SJSA1 (cell line): ENCODE results near the gene DEUP1. TPM values are rescaled to one million over a fixed set of nuclear protein-coding genes. Genes with fewer than 3 reads are reported as not detected.
"Not testable (repeated sequence)": the region's sequence is repeated elsewhere in the genome, so short reads cannot be mapped to it uniquely, and the experiment has no call there.

ENCODE experiments used
- DNase-seq, 2 experiments: peaks; one replicate each; pipeline ENCODE4 v3.0.0-alpha.2; 2015 to 2020; ENCODE audit warnings: low spot score in 2 of 2, low read depth in 1 of 2
- H3K27ac ChIP-seq: fragments of 250-450 bp; sonication (Bioruptor Pico); 2 replicates; pipeline ENCODE4 v1.5.1; 2020; ENCODE audit warnings: mild to moderate bottlenecking, moderate library complexity
- H3K27me3 ChIP-seq: fragments of 250-450 bp; sonication (Bioruptor Pico); replicated peaks from 2 replicates; pipeline ENCODE4 v1.5.1; 2020; ENCODE audit warnings: mild to moderate bottlenecking, moderate library complexity
- H3K36me3 ChIP-seq: fragments of 250-450 bp; sonication (Bioruptor Pico); 2 replicates; pipeline ENCODE4 v1.5.1; 2020; ENCODE audit warnings: mild to moderate bottlenecking
- H3K4me1 ChIP-seq: fragments of 250-450 bp; sonication (Bioruptor Pico); replicated peaks from 2 replicates; pipeline ENCODE4 v1.6.1; 2021; ENCODE audit warnings: mild to moderate bottlenecking
- H3K4me3 ChIP-seq: fragments of 250-450 bp; sonication (Bioruptor Pico); 2 replicates; pipeline ENCODE4 v1.5.1; 2020; ENCODE audit warnings: mild to moderate bottlenecking
- H3K9me3 ChIP-seq: fragments of 250-450 bp; sonication (Bioruptor Pico); replicated peaks from 2 replicates; pipeline ENCODE4 v1.5.1; 2020; ENCODE audit warnings: mild to moderate bottlenecking
- total RNA-seq: library from RNA; depleted of rRNA; stranded (reverse); fragments of >200 nt; shearing (Covaris generic); gene quantifications from 2 replicates; pipeline ENCODE4 v1.2.3, GENCODE V29; 2014; rRNA removed

Gene DEUP1, protein sequence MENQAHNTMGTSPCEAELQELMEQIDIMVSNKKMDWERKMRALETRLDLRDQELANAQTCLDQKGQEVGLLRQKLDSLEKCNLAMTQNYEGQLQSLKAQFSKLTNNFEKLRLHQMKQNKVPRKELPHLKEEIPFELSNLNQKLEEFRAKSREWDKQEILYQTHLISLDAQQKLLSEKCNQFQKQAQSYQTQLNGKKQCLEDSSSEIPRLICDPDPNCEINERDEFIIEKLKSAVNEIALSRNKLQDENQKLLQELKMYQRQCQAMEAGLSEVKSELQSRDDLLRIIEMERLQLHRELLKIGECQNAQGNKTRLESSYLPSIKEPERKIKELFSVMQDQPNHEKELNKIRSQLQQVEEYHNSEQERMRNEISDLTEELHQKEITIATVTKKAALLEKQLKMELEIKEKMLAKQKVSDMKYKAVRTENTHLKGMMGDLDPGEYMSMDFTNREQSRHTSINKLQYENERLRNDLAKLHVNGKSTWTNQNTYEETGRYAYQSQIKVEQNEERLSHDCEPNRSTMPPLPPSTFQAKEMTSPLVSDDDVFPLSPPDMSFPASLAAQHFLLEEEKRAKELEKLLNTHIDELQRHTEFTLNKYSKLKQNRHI
- not detected in 2 replicates for total RNA-seq

DNA sequence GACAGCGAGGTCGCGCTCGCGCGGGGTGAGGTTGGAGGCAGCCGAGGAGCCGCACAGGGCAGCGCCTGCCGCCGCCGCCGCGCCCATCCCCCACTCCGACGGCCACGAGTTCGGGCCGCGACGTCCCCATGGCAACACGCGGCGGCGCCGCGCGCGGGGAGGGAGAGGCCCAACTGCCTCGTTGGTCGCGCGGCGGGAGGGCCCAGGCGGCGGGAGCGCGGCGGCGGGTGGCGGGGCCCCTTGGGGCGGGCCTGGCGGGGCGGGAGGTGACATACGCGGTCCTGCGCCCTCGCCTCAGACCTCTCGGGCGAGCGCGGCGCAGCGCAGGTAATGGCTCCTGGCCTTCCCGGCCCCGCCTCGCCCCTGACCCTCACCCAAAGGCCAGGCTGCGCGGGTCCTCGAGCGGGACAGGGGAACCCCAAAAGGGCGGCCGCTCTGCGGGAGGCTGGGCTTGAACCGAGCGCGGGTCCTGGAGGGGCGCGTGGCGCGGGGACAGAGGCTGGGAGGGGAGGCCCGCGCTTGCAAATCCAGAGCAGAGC, at the start of gene DEUP1:
DEUP1 (plus strand) TSS at position 297 of the 539 bp plus-strand sequence. CDS start 1,518 bp downstream, outside the sequence.
- H3K4me1 ChIP-seq, result no peaks in the 10 kb centered on the region
- H3K27ac ChIP-seq, result no peak within 1 kb of the TSS
- no peaks in the 10 kb centered on the region for H3K36me3 ChIP-seq
- H3K27me3 ChIP-seq, result no peaks in the 10 kb centered on the region
- no peak within 1 kb of the TSS for H3K4me3 ChIP-seq
- DNase-seq, result no peak
- no peaks in the 10 kb centered on the region for H3K9me3 ChIP-seq

DNA sequence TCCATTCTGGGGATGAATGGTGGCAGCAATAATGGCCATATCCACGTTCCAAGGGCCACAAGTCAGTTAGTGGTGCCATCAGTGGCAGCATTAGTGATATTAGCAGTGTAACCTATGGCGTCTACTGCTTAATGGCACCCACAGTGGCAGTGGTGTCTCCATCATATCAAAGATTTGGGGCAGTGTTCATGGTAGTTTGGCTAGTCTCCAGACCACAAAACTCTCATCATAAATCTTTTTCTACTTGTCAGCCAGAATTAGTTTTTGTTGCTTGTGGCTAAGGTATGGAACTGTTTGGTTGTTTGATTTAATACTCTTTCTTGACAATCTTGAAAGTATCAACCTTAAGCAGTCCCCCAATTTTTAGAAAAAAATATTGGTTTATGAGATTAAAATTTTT, 45.1 kb upstream of the DEUP1 start:
- DNase-seq, result no peak
- no peak overlapping the region for H3K27ac ChIP-seq
- no peaks in the 10 kb centered on the region for H3K36me3 ChIP-seq
- no peak overlapping the region for H3K4me3 ChIP-seq
- no peaks in the 10 kb centered on the region for H3K4me1 ChIP-seq
- no peaks in the 10 kb centered on the region for H3K27me3 ChIP-seq
- no peaks in the 10 kb centered on the region for H3K9me3 ChIP-seq

DNA sequence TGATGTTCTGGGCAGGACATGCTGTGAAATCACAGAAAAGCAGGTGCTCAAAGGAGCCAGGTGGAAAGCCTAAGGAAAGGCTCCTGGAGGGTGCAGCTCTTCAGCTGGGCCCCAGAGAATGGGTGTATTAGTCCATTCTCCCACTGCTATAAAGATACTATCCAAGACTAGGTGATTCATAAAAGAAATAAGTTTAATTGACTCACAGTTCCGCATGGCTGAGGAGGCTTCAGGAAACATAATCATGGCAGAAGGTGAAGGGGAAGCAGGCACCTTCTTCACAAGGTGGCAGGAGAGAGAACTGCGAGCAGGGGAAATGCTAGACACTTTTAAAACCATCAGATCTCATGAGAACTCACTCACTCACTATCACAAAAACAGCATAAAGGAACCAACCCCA, 43.1 kb upstream of the DEUP1 start:
- no peaks in the 10 kb centered on the region for H3K4me1 ChIP-seq
- H3K36me3 ChIP-seq, result no peaks in the 10 kb centered on the region
- H3K4me3 ChIP-seq, result no peak overlapping the region
- H3K27ac ChIP-seq, result no peak overlapping the region
- DNase-seq, result no peak
- no peaks in the 10 kb centered on the region for H3K9me3 ChIP-seq
- H3K27me3 ChIP-seq, result no peaks in the 10 kb centered on the region

DNA sequence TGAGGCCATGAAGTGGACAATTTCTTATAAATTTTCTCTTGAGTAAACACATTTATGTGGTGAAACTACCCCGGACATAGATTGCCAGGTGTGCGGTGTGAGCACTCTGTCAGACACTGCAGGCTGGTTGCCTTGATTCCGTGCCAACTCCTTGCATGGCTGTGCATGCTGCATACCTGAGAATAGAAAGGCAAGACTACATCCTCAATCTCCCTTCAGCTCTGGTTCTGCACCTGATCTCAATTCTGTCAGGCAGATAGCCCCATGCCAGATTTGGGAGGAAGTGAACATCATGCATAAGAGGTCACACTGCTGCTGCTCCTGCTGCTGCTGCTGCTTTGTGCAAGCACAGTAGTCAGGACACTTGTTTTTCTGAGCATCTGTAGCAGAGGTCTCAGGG, 42.5 kb upstream of the DEUP1 start:
- Histone ChIP-seq H3K36me3 (no peaks in the 10 kb centered on the region), H3K27me3 (no peaks in the 10 kb centered on the region), H3K9me3 (no peaks in the 10 kb centered on the region), H3K4me3 (no peak overlapping the region), H3K27ac (no peak overlapping the region), H3K4me1 (no peaks in the 10 kb centered on the region)
- DNase-seq, result no peak

DNA sequence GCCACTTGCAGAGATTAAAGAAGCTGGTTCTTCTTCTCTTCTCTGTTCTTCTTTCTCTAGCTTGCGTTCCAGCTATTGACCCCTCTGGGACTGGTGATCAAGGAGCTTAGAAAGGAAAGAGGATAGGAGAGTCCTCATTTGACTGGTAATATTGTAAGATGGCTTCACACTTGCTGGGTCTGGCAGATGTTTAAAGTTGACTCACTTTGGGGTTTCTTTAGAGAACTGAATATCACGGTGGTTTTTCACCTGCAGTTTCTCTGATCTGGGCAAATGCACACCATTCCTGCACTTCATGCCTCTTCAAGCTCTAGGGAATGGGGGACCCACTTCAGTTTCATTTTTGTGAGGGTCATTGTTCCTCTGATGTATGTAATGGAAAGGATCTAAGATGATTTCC, 41.8 kb upstream of the DEUP1 start:
- Histone ChIP-seq H3K27me3 (no peaks in the 10 kb centered on the region), H3K4me3 (no peak overlapping the region), H3K27ac (no peak overlapping the region), H3K9me3 (no peaks in the 10 kb centered on the region), H3K4me1 (no peaks in the 10 kb centered on the region), H3K36me3 (no peaks in the 10 kb centered on the region)
- no peak for DNase-seq

DNA sequence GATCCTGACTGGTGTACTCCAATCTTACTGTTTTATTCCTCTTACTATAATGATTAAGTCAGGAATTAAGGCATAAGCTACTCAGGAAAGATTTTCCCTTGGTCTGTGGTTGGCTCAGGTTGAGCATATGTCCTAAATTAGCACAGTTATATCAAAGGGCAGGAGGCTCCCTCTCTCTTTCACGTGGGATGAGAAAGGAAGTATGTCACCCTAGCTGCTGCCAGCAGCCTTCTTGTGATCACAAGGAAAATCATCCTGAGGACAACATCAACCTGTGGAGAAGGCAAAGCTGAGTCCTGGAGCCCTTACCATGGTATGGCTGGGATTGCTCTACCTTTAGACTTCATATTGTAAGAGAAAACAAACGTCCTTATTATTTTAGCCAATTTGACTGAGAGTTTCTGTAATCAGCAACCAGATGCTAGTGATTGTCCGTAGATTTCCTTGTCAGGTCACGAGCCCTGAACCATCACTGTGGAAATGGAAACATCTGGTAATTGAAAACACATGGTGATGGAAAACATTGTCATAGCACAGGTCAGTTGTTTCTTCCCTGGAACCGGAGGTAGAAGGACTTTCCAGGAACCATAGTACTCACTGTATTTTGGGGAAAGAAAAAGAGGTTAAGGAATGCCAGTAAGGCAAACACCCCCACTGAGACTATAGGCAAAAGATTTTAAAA, 40.6 kb upstream of the DEUP1 start:
- Histone ChIP-seq H3K36me3 (no peaks in the 10 kb centered on the region), H3K4me3 (no peak overlapping the region), H3K9me3 (no peaks in the 10 kb centered on the region), H3K27me3 (no peaks in the 10 kb centered on the region), H3K4me1 (no peaks in the 10 kb centered on the region), H3K27ac (no peak overlapping the region)
- no peak for DNase-seq

DNA sequence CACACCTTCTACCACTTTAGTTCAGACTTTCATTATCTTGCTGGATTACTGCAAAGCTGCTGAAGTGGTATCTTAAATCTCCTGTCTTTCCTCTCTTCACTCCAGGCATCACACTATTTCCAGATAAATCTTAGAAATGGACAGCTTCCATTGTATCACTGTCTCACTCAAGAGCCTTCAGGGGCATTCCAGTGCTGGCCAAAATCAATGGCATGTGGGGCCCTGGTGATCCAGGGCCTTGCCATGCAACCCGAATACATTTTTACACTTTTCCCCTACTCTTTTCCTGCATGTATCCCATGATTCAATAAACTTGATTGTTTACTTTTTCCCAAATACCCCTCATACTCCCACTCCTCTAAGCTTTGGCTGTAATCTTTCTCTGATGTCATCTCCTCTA, 39.4 kb upstream of the DEUP1 start:
- Histone ChIP-seq H3K9me3 (no peaks in the 10 kb centered on the region), H3K27me3 (no peaks in the 10 kb centered on the region), H3K27ac (no peak overlapping the region), H3K4me1 (no peaks in the 10 kb centered on the region), H3K36me3 (no peaks in the 10 kb centered on the region), H3K4me3 (no peak overlapping the region)
- DNase-seq, result no peak

DNA sequence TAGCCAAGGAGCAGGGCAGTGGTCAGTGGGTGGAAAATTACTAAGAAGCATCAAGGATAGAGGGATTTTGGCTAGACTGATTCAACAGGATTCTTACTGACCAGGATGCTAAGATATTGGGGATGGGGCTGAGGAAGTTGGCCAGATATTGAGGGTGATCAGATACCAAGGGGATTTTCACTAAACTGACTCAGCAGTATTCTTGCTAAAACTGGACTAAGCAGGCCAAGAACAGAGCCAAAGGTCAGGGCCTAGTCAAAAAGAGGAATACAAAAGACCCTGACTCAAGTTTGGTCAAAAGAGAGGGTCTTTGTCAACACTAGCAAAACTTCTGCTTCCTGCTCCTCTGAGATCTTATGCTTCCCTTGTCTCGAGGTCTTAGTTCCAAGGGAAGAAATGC, 38.6 kb upstream of the DEUP1 start:
- H3K4me1 ChIP-seq, result no peaks in the 10 kb centered on the region
- H3K9me3 ChIP-seq, result no peaks in the 10 kb centered on the region
- H3K36me3 ChIP-seq, result no peaks in the 10 kb centered on the region
- no peaks in the 10 kb centered on the region for H3K27me3 ChIP-seq
- no peak overlapping the region for H3K4me3 ChIP-seq
- no peak for DNase-seq
- no peak overlapping the region for H3K27ac ChIP-seq

DNA sequence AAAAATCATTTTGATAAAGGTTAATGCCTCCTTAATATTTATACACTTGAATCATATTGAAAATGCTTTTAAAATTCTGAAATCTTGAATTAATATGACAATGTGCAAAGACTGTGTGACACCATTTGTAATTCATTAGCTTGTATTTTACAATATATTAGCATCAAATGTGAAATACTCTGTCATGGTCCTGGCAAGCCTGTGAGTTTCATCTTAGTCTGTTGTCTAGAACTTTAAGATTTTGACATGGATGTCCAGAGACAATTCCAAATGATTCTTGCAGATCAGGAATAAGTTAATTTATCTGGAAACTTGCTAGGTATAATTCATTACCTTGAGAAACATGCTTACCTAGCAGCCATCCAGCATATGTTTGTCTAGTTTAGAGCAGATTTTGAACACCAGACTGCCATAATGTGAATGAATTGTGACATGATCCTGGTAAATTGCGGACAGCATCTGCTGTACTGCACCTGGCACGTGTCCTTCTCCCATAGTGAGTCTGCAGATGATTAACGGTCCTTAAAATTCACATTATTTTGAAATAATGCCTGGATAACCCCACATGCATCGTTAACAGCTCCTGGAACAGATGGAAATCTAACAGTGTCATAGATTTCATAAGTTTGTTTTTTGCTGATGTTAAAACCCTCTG, 34.5 kb upstream of the DEUP1 start:
- H3K4me1 ChIP-seq, result no peaks in the 10 kb centered on the region

DNA sequence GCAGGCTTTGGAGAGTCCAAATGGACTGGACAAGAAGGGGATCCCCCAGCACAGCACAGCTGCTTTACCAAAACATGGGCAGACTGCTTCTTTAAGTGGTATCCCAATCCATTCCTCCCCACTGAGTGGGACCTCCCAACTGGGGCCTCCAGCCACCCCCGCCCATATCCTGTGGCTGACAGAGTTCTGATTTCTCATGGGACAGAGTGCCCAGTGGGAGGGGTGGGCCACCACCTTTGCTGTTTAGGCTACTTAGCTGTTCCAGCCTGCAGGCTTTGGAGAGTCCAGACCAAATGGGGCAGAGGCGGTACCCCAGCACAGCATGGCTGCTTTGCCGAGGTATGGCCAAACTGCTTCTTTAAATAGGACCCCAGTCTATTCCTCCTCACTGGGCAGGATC, 26.9 kb upstream of the DEUP1 start:
- no peak overlapping the region for H3K27ac ChIP-seq
- no peaks in the 10 kb centered on the region for H3K36me3 ChIP-seq
- no peaks in the 10 kb centered on the region for H3K27me3 ChIP-seq
- no peak for DNase-seq
- H3K4me1 ChIP-seq, result no peaks in the 10 kb centered on the region
- H3K4me3 ChIP-seq, result no peak overlapping the region
- no peaks in the 10 kb centered on the region for H3K9me3 ChIP-seq

More for the DNA sequence above, 34.5 kb upstream of the DEUP1 start:
- Histone ChIP-seq H3K36me3 (no peaks in the 10 kb centered on the region), H3K9me3 (no peaks in the 10 kb centered on the region), H3K4me3 (no peak overlapping the region), H3K27ac (no peak overlapping the region), H3K27me3 (no peaks in the 10 kb centered on the region)
- no peak for DNase-seq

DNA sequence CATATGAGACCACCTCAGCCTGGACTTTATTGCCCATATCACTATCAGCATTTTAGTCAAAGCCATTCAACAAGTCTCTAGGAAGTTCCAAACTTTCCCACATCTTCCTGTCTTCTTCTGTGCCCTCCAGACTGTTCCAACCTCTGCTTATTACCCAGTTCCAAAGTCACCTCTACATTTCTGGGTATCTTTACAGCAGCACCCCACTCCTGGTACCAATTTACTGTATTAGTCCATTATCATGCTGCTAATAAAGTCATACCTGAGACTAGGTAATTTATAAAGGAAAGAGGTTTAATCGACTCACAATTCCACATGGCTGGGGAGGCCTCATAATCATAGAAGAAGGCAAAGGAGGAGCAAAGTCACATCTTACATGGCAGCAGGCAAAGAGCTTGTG, 16.1 kb upstream of the DEUP1 start:
- H3K27ac ChIP-seq, H3K27me3 ChIP-seq, DNase-seq, H3K4me3 ChIP-seq, H3K9me3 ChIP-seq, H3K36me3 ChIP-seq, H3K4me1 ChIP-seq: not testable (repeated sequence)

DNA sequence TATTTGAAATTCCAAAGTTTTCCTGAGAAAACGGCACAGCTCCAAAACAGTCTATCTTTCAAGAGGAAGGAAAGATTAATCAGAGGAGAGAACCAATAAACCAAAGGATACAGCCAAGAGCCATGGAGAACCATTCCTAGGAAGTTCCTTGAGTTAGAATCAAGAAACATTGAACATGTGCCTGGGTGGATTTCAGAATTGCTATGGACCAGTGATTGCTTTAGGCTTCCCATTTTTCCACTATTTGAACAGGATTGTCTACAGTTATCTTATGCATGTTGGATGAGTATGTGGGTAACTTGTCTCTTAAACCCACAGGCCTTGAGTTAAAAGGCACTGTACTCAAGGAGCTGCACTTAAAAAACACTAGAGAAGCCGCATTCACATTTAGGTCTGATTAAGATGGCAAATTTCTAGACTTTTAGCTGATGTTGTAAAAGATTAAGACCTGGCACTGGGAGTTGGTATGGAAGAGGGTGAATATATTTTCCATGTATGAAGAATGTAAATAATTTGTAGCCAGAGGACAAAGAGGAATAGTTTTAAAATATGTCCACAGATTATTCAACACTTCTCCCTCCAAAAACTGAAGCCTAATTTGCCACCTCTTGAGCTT, 11.2 kb upstream of the DEUP1 start:
- no peaks in the 10 kb centered on the region for H3K36me3 ChIP-seq
- no peaks in the 10 kb centered on the region for H3K27me3 ChIP-seq
- no peak overlapping the region for H3K4me3 ChIP-seq
- no peaks in the 10 kb centered on the region for H3K9me3 ChIP-seq
- H3K27ac ChIP-seq, result no peak overlapping the region
- H3K4me1 ChIP-seq, result no peaks in the 10 kb centered on the region
- DNase-seq, result no peak

DNA sequence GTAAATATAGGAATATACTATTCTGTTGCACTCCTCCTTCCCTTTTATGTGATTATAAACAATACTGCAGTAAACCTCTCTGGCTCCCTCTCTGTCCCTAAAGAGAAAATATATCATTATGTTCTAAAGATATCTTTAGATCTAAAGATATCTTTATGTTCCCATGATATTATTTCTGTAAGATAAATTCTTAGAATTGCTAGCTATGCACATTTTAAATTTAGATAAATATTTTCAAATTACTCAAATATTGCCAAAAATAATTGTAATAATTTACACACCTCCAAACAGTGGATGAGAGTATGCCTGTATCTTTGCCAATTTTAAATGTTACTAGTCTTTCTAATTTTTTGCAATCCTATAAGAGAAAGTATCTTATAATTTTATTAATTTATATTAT, 10.3 kb upstream of the DEUP1 start:
- Histone ChIP-seq H3K36me3 (no peaks in the 10 kb centered on the region), H3K27me3 (no peaks in the 10 kb centered on the region), H3K27ac (no peak overlapping the region), H3K4me3 (no peak overlapping the region), H3K9me3 (no peaks in the 10 kb centered on the region), H3K4me1 (no peaks in the 10 kb centered on the region)
- no peak for DNase-seq
